ENCODE results near the gene FCHO1.

Gene FCHO1

GRCh38 chr19:17832443-17833208, 81.3 kb downstream of the FCHO1 start:
- DNase-seq: no peak

GRCh38 chr19:17834350-17835181, 83.3 kb downstream of the FCHO1 start:
- no peak for DNase-seq

GRCh38 chr19:17835182-17836006, 84.1 kb downstream of the FCHO1 start:
- no peak for DNase-seq

- no peak for DNase-seq
These were observed 85.3 kb downstream of the FCHO1 start for GRCh38 chr19:17836530-17836929.

GRCh38 chr19:17837972-17838371, 86.7 kb downstream of the FCHO1 start:
- no peak for DNase-seq

Measured in left hindlimb (tissue), 1 donor.